Measurements from ENCODE around the gene TLE3.

GRCh38 chr15:69999392-70000085, 98.2 kb downstream of the TLE3 start:
- no peak for TF ChIP-seq CTCF (IDR thresholded peaks at IDR 0.05)
- no peak for TF ChIP-seq POLR2A (IDR thresholded peaks at IDR 0.05)

Measured in Peyer's patch (tissue), 4 donors.